Ishikawa (cell line): ENCODE measurements around the gene SLC8A3.

ENCODE experiments used
- CEBPB ChIP-seq: IDR thresholded peaks from 2 replicates; pipeline ENCODE4 v1.6.1; 2012
- CREB1 ChIP-seq: IDR thresholded peaks from 2 replicates; pipeline ENCODE4 v1.6.1; 2012; ENCODE audit warnings: low read depth
- EGR1 ChIP-seq: IDR thresholded peaks from 2 replicates; pipeline ENCODE4 v1.6.1; 2012
- EP300 ChIP-seq: IDR thresholded peaks from 2 replicates; pipeline ENCODE4 v1.6.1; 2012; ENCODE audit warnings: borderline replicate concordance
- FOXM1 ChIP-seq: IDR thresholded peaks from 2 replicates; pipeline ENCODE4 v1.6.1; 2012; ENCODE audit warnings: low read depth, borderline replicate concordance
- NFIC ChIP-seq: IDR thresholded peaks from 2 replicates; pipeline ENCODE4 v1.6.1; 2012
- RAD21 ChIP-seq: IDR thresholded peaks from 2 replicates; pipeline ENCODE4 v1.6.1; 2012; ENCODE audit warnings: low read depth
- TAF1 ChIP-seq: IDR thresholded peaks from 2 replicates; pipeline ENCODE4 v1.6.1; 2012; ENCODE audit warnings: low read depth, mild to moderate bottlenecking
- TCF12 ChIP-seq: IDR thresholded peaks from 2 replicates; pipeline ENCODE4 v1.6.1; 2012; ENCODE audit warnings: low read depth
- TEAD4 ChIP-seq: IDR thresholded peaks from 2 replicates; pipeline ENCODE4 v1.6.1; 2012
- YY1 ChIP-seq: IDR thresholded peaks from 2 replicates; pipeline ENCODE4 v1.6.1; 2012; ENCODE audit warnings: low read depth
- ZBTB7A ChIP-seq: IDR thresholded peaks from 2 replicates; pipeline ENCODE4 v1.6.1; 2012; ENCODE audit warnings: low read depth
- TF ChIP-seq, protein P1 (sequence below): IDR thresholded peaks from 2 replicates; pipeline ENCODE4 v1.6.1; 2012
- TF ChIP-seq, protein P2 (sequence below): IDR thresholded peaks from 2 replicates; pipeline ENCODE4 v1.6.1; 2012
- TF ChIP-seq, protein P3 (sequence below): IDR thresholded peaks from 2 replicates; pipeline ENCODE4 v1.6.1; 2012; ENCODE audit warnings: low read depth, mild to moderate bottlenecking

The SLC8A3 gene

DNA sequence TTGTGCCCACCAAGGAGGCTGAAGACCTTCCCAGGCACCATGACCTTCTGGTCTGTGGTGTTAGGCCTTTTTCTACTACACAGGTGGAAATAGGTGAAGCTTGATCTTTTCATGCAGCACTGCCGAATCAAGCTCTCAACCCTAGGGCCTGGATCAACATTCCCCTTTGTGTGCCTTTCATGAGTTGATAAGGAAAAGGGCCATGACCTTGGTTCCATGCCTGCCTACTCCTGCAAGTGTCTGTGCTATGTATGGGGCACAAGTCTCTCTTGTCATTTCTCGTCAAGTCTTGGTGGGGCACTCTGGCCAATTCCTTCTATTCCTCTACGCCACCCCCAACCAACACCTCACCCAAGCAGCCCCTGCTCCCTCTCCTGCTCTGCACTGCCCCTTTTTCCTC is 154.5 kb downstream of the SLC8A3 start:
- TF ChIP-seq, protein P1, sequence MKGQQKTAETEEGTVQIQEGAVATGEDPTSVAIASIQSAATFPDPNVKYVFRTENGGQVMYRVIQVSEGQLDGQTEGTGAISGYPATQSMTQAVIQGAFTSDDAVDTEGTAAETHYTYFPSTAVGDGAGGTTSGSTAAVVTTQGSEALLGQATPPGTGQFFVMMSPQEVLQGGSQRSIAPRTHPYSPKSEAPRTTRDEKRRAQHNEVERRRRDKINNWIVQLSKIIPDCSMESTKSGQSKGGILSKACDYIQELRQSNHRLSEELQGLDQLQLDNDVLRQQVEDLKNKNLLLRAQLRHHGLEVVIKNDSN, result no peak
- TF ChIP-seq, protein P2, sequence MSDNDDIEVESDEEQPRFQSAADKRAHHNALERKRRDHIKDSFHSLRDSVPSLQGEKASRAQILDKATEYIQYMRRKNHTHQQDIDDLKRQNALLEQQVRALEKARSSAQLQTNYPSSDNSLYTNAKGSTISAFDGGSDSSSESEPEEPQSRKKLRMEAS, result no peak
- TF ChIP-seq CEBPB (no peak), CREB1 (no peak), TEAD4 (no peak), TCF12 (no peak), RAD21 (no peak), NFIC (no peak), ZBTB7A (no peak), YY1 (no peak), TAF1 (no peak), EGR1 (no peak)

DNA sequence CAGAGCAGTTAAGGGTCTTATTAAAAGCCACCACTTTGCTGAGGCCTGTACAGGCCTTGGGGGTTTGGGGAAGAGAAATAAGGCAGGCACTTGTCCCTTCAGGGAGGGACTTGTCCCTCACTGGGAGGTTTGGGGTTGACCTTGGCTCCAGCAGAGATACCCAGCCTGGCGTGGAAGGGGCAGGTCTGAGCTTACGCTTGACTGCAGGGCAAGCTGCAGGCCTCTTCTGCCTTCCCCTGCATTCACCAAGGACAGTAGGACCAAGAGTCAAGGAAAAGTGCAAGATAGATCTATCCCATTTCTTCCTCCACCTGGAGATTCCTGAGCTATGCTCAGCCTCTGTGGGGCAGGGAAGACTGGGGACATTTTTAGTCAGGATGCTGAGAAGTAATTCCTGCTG is 155.2 kb downstream of the SLC8A3 start:
- TF ChIP-seq, protein P1, result no peak
- no peak for TF ChIP-seq TAF1
- no peak for TF ChIP-seq CEBPB
- no peak for TF ChIP-seq ZBTB7A
- TF ChIP-seq CREB1, result no peak
- TF ChIP-seq TCF12, result no peak
- TF ChIP-seq EP300, result no peak

DNA sequence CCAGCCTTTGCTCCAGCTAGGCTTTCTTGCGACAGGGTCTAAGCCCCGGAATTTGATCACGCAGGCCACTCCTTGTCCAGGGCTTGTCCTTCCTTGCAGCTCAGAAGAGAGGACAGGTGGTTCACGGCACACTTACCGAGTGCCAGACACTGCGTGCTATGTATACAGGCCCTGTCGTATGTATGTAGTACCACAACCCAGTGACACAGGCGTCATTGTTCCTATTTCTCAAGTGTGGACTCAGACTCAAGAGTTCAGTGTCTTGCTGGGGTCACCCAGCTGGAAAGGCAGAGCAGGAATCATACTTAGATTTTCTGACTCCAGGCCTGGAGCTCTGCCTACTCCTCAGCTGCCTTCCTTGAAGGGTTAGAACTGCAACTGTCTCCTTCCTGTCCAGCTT is 155.6 kb downstream of the SLC8A3 start:
- no peak for TF ChIP-seq CREB1
- TF ChIP-seq YY1, result no peak
- TF ChIP-seq, protein P1, result no peak
- no peak for TF ChIP-seq TCF12
- no peak for TF ChIP-seq EGR1
- no peak for TF ChIP-seq NFIC
- TF ChIP-seq, protein P2, result no peak
- no peak for TF ChIP-seq RAD21
- TF ChIP-seq FOXM1, result no peak
- no peak for TF ChIP-seq TEAD4
- TF ChIP-seq, protein P3, sequence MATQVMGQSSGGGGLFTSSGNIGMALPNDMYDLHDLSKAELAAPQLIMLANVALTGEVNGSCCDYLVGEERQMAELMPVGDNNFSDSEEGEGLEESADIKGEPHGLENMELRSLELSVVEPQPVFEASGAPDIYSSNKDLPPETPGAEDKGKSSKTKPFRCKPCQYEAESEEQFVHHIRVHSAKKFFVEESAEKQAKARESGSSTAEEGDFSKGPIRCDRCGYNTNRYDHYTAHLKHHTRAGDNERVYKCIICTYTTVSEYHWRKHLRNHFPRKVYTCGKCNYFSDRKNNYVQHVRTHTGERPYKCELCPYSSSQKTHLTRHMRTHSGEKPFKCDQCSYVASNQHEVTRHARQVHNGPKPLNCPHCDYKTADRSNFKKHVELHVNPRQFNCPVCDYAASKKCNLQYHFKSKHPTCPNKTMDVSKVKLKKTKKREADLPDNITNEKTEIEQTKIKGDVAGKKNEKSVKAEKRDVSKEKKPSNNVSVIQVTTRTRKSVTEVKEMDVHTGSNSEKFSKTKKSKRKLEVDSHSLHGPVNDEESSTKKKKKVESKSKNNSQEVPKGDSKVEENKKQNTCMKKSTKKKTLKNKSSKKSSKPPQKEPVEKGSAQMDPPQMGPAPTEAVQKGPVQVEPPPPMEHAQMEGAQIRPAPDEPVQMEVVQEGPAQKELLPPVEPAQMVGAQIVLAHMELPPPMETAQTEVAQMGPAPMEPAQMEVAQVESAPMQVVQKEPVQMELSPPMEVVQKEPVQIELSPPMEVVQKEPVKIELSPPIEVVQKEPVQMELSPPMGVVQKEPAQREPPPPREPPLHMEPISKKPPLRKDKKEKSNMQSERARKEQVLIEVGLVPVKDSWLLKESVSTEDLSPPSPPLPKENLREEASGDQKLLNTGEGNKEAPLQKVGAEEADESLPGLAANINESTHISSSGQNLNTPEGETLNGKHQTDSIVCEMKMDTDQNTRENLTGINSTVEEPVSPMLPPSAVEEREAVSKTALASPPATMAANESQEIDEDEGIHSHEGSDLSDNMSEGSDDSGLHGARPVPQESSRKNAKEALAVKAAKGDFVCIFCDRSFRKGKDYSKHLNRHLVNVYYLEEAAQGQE, result no peak
- no peak for TF ChIP-seq CEBPB
- no peak for TF ChIP-seq ZBTB7A

DNA sequence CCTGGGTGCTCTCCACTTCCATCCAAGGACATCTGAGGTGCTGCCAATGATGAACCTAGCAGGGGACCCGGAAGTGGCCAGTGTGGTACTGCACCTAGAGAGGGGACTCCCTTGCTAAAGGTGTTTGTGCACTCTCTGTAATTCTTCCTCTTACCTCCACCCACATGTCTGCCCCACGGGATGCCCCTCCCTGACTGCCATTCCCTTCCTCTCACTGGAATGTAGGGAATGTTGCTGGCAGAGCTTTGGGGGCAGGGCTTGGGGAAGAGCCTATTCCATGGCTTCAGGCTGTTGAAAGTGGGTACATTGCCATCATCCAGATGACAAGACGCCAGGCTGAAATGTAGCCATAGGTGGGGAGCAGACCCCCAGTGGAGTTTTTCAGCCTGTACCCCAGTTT is 156.3 kb downstream of the SLC8A3 start:
- TF ChIP-seq NFIC (no peak), FOXM1 (no peak), TEAD4 (peak; percentile 67), CREB1 (no peak), EGR1 (no peak), CEBPB (no peak)
- TF ChIP-seq, protein P2, result no peak
- TF ChIP-seq, protein P1, result no peak

DNA sequence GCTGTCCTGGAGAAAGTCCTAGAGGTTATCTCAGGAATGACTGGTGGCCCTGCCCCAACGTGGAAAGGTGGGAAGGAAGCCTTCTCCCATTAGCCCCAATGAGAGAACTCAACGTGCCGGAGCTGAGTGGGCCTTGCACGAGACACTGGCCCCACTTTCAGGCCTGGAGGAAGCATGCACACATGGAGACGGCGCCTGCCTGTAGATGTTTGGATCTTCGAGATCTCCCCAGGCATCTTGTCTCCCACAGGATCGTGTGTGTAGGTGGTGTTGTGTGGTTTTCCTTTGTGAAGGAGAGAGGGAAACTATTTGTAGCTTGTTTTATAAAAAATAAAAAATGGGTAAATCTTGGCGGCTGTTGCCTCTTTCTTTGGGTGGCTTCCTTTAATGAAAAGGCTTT is 156.7 kb downstream of the SLC8A3 start:
- TF ChIP-seq EGR1, result no peak
- TF ChIP-seq, protein P2, result no peak
- TF ChIP-seq NFIC, result no peak
- TF ChIP-seq RAD21, result no peak
- TF ChIP-seq, protein P1, result no peak
- TF ChIP-seq, protein P3, result no peak
- no peak for TF ChIP-seq TEAD4
- no peak for TF ChIP-seq CREB1
- no peak for TF ChIP-seq TCF12
- TF ChIP-seq YY1, result no peak
- no peak for TF ChIP-seq EP300
